Aorta (tissue), 5 donors: ENCODE results near the gene ABCA1. TPM values are rescaled to one million over a fixed set of nuclear protein-coding genes. Genes with fewer than 3 reads are reported as not detected.

ENCODE experiments used
- ATAC-seq: fragments of 200-7000 bp; cut with Tn5 transposase; one replicate; pipeline ENCODE4 v1.9.1; 2022; ENCODE audit warnings: moderate library complexity; ENCODE audit not compliant: low FRiP score
- DNase-seq, 2 donors: peaks; one replicate each; pipeline ENCODE4 v3.0.0-alpha.2; 2020
- H3K27ac ChIP-seq, 2 donors: one replicate each; pipeline ENCODE4 v1.5.1; 2013; ENCODE audit warnings: low read length in 2 of 2, mild to moderate bottlenecking in 2 of 2, moderate library complexity in 2 of 2, control low read depth in 1 of 2, inconsistent platforms in 1 of 2, low read depth in 1 of 2
- H3K27me3 ChIP-seq, 2 donors: one replicate each; pipeline ENCODE4 v1.6.1; 2013; ENCODE audit warnings: control low read depth in 1 of 2, low read length in 1 of 2, mild to moderate bottlenecking in 1 of 2, moderate library complexity in 1 of 2; ENCODE audit not compliant: insufficient read depth in 2 of 2, control insufficient read depth in 1 of 2
- H3K36me3 ChIP-seq, 2 donors: one replicate each; pipeline ENCODE4 v1.6.1; 2013; ENCODE audit warnings: control low read depth in 1 of 2, low read length in 1 of 2, mild to moderate bottlenecking in 1 of 2; ENCODE audit not compliant: insufficient read depth in 2 of 2, control insufficient read depth in 1 of 2
- H3K4me1 ChIP-seq, 2 donors: one replicate each; pipeline ENCODE4 v1.6.1; 2013; ENCODE audit warnings: low read length in 2 of 2, control low read depth in 1 of 2, mild to moderate bottlenecking in 1 of 2, moderate library complexity in 1 of 2; ENCODE audit not compliant: insufficient read depth in 2 of 2, control insufficient read depth in 1 of 2
- H3K4me3 ChIP-seq, 2 donors: one replicate each; pipeline ENCODE4 v1.5.1; 2013; ENCODE audit warnings: low read length in 2 of 2, control low read depth in 1 of 2, mild to moderate bottlenecking in 1 of 2
- H3K9me3 ChIP-seq: one replicate; pipeline ENCODE4 v1.6.1; 2013; ENCODE audit warnings: mild to moderate bottlenecking, low read length; ENCODE audit not compliant: control insufficient read depth
- WGBS, 2 donors: extraction: QIAGEN DNeasy Blood & Tissue Kit; methylation state at CpG; one replicate each; pipeline ENCODE4 v1.1.7; 2013; 5-methylcytosine and 5-hydroxymethylcytosine counted together
- intact Hi-C, 2 donors: fragments of 100-400 bp; cut with DNase I; formaldehyde crosslinking; loops; one replicate each; pipeline versions ENCODE4 v1.14.2 to v1.15.0; 2022
- polyA plus RNA-seq, 2 donors: library from polyadenylated mRNA; stranded (reverse); fragments of 200-250 nt; gene quantifications; one replicate each; pipeline ENCODE4 v1.2.3, GENCODE V29; 2013
- total RNA-seq, 2 donors: library from RNA; stranded (reverse); fragmentation: NEBNext Ultra II Directional; extraction: Animal tissue kit (Norgen Biotek cat#: 25700); gene quantifications; one replicate each; pipeline ENCODE4 v1.2.1, GENCODE V29; 2021
- donor health status: healthy with polysubstance abuse.
- donor health status: Bipolar disorder and iron deficiency.
- donor health status: DM: no; HTN: no; CAD: no.
- donor health status: DM: no; HTN: no; CAD: no.
- donor health status: DM: yes; HTN: yes; CAD: no.

The ABCA1 gene
- total and polyA plus RNA-seq, 4 donors: 5.4 to 44.7 (median 19.7) TPM

DNA sequence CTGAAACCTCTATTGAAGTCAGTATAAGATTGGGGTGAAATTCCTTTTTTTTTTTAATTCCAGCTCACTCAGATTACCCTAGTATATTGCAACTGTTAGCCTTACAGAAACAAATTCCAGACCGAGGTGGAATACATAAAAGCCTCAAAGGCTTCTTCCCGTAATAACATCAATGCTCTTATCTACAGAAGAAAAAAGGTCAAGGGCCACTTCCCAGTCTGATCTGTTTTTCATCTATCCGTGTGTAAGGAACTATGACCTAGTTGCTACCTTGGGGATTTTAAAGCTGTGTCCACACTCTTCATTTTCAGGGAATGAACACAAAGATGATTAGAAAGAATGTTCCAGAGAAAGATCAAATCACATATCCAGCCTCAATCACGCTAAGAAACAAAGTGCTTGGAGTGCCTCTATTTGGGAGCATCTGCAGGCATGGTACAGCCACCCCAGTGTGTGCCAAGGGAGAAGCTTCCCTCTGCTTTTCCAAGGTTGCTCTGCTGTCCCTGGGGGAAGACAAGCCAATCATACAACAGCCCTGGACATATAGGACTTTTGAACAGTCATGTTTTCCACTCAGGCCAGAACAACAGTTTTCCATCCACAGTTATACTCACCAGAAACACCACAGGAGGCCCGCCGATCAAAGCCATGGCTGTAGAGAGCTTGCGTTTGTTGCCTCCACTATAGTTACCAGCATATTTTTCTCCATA is 140.5 kb downstream of the ABCA1 start:
- intact Hi-C loops: loop anchor here (10.0 kb wide), 2 partner anchors 367 to 627 kb away; no protein-coding TSS in a partner anchor
- DNase-seq: no peak
- no peaks in the 10 kb centered on the region for H3K9me3 ChIP-seq
- no peak for ATAC-seq
- WGBS, 2 donors: 76 to 81% methylated on average over 7 of the region's 7 CpGs
- H3K27ac ChIP-seq: no peak overlapping the region
- peaks cover 9 to 14% of the 10 kb centered on the region in 2 donors for H3K36me3 ChIP-seq
- no peaks in the 10 kb centered on the region for H3K27me3 ChIP-seq
- H3K4me3 ChIP-seq: no peak overlapping the region
- H3K4me1 ChIP-seq: no peaks in the 10 kb centered on the region

GRCh38 chr9:104786293-104786692 is 141.7 kb downstream of the ABCA1 start:
- Histone ChIP-seq H3K27me3 (no peaks in the 10 kb centered on the region), H3K4me1 (no peaks in the 10 kb centered on the region), H3K27ac (no peak overlapping the region), H3K9me3 (no peaks in the 10 kb centered on the region), H3K36me3 (peaks cover 9 to 14% of the 10 kb centered on the region in 2 donors), H3K4me3 (no peak overlapping the region)
- ATAC-seq (no peak), DNase-seq (no peak)
- WGBS, 2 donors: 97 to 99% methylated on average over 1 of the region's 1 CpG
- intact Hi-C loops: loop anchor here (10.0 kb wide), 2 partner anchors 369 to 629 kb away; no protein-coding TSS in a partner anchor

- intact Hi-C loops: loop anchor here (10.0 kb wide), 2 partner anchors 371 to 631 kb away; no protein-coding TSS in a partner anchor
- H3K36me3 ChIP-seq: peaks cover 9 to 14% of the 10 kb centered on the region in 2 donors
- H3K4me1 ChIP-seq: no peaks in the 10 kb centered on the region
- no peak for ATAC-seq
- H3K4me3 ChIP-seq: no peak overlapping the region
- no peak overlapping the region for H3K27ac ChIP-seq
- no peak for DNase-seq
- no peaks in the 10 kb centered on the region for H3K27me3 ChIP-seq
- 78 to 80% methylated on average over 2 of the region's 2 CpGs for WGBS, 2 donors
- H3K9me3 ChIP-seq: no peaks in the 10 kb centered on the region
Observed at GRCh38 chr9:104784098-104784497, 143.9 kb downstream of the ABCA1 start.

DNA sequence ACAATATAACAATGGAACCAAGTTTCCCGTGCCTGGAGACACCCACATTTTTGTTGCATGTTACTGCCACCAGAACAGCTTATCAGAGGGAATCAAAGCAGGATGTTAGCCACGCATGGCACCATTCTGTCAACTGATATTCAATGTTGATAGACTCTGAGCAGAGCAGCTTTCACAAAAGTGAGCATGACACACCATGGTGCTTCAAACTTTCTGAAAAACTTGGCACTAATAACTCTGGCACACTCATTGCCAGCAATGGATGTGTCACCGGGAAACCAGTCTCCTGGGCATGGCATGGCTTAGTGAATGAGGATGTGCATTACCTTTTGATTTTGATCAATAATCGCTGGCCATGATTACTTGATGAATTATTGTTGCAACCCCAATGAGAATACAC is 144.4 kb downstream of the ABCA1 start:
- ATAC-seq (no peak), DNase-seq (no peak)
- WGBS, 2 donors: 85% methylated on average over 4 of the region's 4 CpGs
- Histone ChIP-seq H3K4me1 (no peaks in the 10 kb centered on the region), H3K36me3 (peaks cover 9 to 14% of the 10 kb centered on the region in 2 donors), H3K27ac (no peak overlapping the region), H3K9me3 (no peaks in the 10 kb centered on the region), H3K4me3 (no peak overlapping the region), H3K27me3 (no peaks in the 10 kb centered on the region)
- intact Hi-C loops: loop anchor here (10.0 kb wide), 2 partner anchors 371 to 631 kb away; no protein-coding TSS in a partner anchor

- peaks cover 0 to 6% of the 10 kb centered on the region in 2 donors for H3K4me1 ChIP-seq
- ATAC-seq (no peak), DNase-seq (no peak)
- 90 to 100% methylated on average over 1 of the region's 1 CpG for WGBS, 2 donors
- H3K36me3 ChIP-seq: peaks cover 6 to 11% of the 10 kb centered on the region in 2 donors
- no peaks in the 10 kb centered on the region for H3K27me3 ChIP-seq
- no peak overlapping the region for H3K27ac ChIP-seq
- no peaks in the 10 kb centered on the region for H3K9me3 ChIP-seq
- intact Hi-C loops: loop anchor here (10.0 kb wide), 2 partner anchors 374 to 634 kb away; no protein-coding TSS in a partner anchor
- no peak overlapping the region for H3K4me3 ChIP-seq
Observed at GRCh38 chr9:104780796-104781395, 147.1 kb downstream of the ABCA1 start.

- no peak overlapping the region for H3K27ac ChIP-seq
- H3K27me3 ChIP-seq: no peaks in the 10 kb centered on the region
- DNase-seq: no peak
- intact Hi-C loops: loop anchor here (10.0 kb wide), 3 partner anchors 145 to 635 kb away; partner anchors contain the start of gene ABCA1 (in 1 of the 2)
- peaks cover 6 to 11% of the 10 kb centered on the region in 2 donors for H3K36me3 ChIP-seq
- H3K4me3 ChIP-seq: no peak overlapping the region
- H3K9me3 ChIP-seq: no peaks in the 10 kb centered on the region
- H3K4me1 ChIP-seq: peaks cover 0 to 6% of the 10 kb centered on the region in 2 donors
- WGBS, 2 donors: 89% methylated on average over 9 of the region's 9 CpGs
- no peak for ATAC-seq
Observed at GRCh38 chr9:104779946-104780535, 147.9 kb downstream of the ABCA1 start.

DNA sequence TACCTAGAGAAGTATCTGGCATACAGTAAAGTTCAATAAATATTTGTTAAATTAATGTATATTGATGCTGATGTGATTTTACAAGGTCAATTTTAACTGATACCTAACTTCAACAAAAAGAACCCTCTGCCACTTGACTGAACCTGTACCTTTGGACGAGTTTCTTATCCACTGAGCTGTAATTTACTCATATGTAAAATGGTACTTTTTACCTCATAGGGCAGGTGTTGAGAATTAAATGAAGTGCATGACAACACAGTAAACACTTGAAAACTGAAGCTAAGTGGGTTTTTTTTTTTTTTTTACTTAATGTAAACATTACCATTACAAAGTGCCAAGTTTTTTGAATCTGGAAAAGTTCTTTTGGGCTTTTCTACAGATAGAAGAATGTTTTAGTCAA is 148.6 kb downstream of the ABCA1 start:
- Histone ChIP-seq H3K27ac (no peak overlapping the region), H3K27me3 (no peaks in the 10 kb centered on the region), H3K9me3 (no peaks in the 10 kb centered on the region), H3K4me3 (no peak overlapping the region), H3K36me3 (peaks cover 6 to 10% of the 10 kb centered on the region in 2 donors), H3K4me1 (peaks cover 0 to 6% of the 10 kb centered on the region in 2 donors)
- intact Hi-C loops: loop anchor here in 1 of 2 donors (10.0 kb wide), 1 partner anchor 145 kb away; the partner anchor contains the start of gene ABCA1
- ATAC-seq (no peak), DNase-seq (no peak)
- 87 to 94% methylated on average over 1 of the region's 1 CpG for WGBS, 2 donors

- WGBS, 2 donors: 91 to 93% methylated on average over 4 of the region's 4 CpGs
- Histone ChIP-seq H3K4me3 (no peak overlapping the region), H3K27ac (no peak overlapping the region), H3K36me3 (peaks cover 5 to 10% of the 10 kb centered on the region in 2 donors), H3K4me1 (peaks cover 0 to 6% of the 10 kb centered on the region in 2 donors), H3K27me3 (no peaks in the 10 kb centered on the region), H3K9me3 (no peaks in the 10 kb centered on the region)
- no peak for ATAC-seq
- intact Hi-C loops: loop anchor here in 1 of 2 donors (10.0 kb wide), 1 partner anchor 146 kb away; the partner anchor contains the start of gene ABCA1
- no peak for DNase-seq
Observed at GRCh38 chr9:104778802-104779201, 149.2 kb downstream of the ABCA1 start.
